SKM-1 treated with dmso at 0.1 percent for 144 hours (cell line): Measurements from ENCODE around the gene TNFRSF9.
"Not testable (repeated sequence)": the region's sequence is repeated elsewhere in the genome, so short reads cannot be mapped to it uniquely, and the experiment has no call there.

Source experiments
- DNase-seq: peaks from one replicate; lab custom pipeline; 2025; ENCODE audit not compliant: unreplicated experiment; lab: John Stamatoyannopoulos, UW

TNFRSF9 gene

DNA sequence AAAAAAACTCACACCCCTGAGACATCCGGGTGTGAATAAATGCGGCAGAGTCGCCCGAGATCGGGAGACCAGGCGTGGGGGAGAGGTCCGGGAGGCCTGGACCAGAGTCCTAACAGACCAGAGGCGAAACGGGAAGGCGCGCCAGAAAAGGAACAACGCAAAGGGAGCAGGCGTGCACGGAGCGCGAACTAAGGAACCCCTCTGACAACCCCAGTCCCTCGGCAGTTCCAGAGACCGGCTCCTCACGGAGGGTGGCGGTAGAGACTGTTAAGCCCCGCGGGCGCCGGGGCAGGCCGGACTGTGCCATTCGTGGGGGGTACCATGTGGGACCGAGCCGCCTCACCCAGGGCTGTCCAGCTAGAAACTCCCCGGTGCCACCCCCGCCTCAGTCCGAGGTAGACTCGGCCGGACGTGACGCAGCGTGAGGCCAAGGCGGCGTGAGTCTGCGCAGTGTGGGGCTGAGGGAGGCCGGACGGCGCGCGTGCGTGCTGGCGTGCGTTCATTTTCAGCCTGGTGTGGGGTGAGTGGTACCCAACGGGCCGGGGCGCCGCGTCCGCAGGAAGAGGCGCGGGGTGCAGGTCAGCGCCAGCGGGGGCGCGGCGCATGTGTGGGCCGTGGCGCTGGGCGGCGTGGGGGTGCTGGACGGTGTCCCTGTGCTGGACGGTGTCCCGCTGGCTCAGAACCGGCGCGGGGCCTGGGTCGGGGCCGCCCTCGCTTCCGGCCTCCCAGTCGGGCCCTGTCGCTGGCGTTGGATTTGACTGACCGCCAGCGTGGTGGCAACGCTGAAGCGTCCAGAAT lies 20.8 kb upstream of the TNFRSF9 start, which contains the start of gene PARK7:
TSS of gene PARK7 (plus strand) at position 496 of the 798 bp plus-strand sequence. CDS start 1,075 bp downstream, outside the sequence.
- peak; percentile 99 for DNase-seq

DNA sequence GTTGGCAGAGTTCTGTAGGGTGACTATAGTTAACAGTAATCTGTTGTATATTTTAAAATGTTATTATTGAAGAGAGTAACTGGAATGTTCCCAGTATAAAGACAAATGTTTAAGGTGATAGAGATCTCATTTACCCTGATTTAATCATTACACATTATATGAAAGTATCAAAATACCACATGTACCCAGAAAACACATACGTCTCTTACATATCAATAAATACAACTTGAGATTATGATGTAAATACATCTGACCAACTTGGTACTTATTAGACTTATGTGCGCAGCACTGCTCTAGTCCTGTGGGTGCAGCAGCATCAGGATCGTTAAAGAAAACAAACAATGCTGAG lies 20.2 kb upstream of the TNFRSF9 start:
- no peak for DNase-seq

DNA sequence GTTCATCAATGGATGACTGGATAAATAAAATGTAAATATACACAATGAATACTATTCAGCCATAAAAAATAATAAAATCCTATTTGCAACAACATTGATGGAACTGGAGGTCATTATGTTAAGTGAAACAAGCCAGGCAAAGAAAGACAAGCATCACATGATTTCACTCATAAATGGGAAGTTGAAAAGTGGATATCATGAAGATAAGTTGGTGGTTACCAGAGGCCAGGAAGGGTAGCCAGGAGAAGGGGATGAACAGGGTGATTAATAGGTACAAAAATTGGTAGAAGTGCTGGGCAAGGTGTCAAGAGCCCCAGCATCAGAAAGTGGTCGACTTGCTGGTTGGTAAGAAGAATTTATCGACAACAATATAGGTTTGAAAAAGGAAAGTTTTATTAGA lies 19.5 kb upstream of the TNFRSF9 start:
- no peak for DNase-seq

DNA sequence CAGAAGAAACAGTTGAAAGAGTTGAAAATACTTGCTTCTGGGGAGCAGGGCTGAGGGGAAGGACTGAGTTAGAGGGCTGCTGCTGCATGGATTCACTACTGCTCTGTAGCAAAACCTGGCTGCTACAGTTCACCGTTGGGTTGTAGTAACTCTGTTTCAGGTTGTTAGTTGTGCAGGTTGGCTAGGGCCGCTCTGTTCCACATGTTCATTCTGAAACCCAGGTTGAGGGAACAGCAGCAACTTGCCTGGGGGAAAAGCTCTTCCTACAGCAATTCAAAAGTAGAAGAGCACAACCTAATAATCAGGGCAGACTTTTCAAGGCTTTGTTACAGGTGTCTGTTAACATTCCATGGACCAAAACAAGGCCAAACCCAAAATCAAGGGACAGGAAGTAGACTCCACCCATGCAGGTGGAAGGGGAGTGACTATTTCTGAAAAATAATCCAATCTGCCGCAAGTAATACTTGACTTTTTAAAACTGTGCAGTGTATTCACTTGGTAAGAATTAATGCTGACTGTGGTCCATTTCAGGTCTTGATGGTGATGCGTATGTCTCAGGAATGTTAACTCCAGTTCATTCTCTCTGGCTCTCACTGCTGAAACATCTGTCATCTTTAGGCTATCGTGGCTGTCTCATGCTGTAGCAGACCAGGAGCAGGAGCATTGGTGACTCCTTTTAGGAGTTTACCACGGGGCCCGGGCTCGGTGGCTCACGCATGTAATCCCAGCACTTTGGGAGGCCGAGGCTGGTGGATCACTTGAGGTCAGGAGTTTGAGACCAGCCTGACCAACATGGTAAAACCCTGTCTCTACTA lies 15.8 kb upstream of the TNFRSF9 start:
- no peak for DNase-seq

DNA sequence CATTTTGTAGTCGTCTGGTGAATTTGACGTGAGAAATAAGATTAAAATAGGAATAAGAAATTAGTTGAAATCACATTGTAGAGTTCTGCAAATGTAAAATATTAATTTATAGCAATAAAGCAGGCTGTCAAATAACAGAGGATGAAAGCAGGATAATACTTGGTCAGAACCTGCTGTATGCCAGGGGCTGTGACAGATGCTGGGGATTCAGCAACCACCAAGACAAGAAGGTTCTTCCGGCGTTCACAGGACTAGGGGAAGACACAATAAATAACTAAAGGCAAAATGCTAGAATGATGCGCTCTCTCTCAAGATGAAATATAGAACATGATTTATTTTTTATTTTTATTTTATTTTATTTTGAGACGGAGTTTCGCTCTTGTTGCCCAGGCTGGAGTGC lies 14.0 kb upstream of the TNFRSF9 start:
- peak; percentile 8 for DNase-seq

DNA sequence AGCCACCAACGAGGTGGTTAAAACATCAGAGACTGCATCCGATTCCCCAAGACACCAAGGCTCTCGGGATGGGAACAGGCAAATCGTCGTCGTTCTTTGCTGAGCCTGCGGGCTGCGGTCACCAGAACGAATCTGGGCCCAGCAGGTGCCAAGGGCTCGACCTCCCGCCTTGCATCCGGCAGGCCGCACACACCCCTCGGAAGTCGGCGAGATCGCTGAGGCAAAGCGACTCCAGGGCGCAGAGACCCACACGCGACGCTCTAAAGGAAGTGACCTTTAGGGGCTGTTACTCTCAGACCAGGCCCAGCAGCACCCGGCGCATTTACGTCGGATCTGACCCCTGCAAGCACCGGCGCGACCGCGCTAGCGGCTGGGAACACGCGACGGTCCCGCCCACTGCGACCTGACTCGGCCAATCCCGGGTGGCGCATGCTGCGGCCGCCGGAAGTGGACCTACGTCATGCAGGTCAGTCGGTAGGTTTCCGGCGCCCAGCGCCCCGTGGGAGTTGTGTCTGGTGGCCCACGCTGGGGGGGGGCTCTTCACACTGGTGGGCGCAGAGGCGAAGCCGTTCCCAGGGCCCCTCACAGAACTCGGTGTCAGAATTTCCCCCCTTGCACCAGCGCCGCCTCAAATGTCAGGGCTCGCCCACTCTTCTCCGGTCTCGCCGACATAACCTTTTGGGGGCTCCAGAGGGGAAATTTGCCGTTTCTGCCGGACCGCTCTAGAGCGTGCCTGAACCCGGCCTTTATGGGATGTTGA lies 13.4 kb upstream of the TNFRSF9 start:
- peak; percentile 89 for DNase-seq

DNA sequence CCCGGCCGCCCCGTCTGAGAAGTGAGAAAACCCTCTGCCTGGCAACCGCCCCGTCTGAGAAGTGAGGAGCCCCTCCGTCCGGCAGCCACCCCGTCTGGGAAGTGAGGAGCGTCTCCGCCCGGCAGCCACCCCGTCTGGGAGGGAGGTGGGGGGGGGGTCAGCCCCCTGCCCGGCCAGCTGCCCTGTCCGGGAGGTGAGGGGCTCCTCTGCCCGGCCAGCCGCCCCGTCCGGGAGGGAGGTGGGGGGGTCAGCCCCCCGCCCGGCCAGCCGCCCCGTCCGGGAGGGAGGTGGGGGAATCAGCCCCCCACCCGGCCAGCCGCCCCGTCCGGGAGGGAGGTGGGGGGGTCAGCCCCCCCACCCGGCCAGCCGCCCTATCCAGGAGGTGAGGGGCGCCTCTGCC lies 12.2 kb upstream of the TNFRSF9 start:
- not testable (repeated sequence) for DNase-seq

DNA sequence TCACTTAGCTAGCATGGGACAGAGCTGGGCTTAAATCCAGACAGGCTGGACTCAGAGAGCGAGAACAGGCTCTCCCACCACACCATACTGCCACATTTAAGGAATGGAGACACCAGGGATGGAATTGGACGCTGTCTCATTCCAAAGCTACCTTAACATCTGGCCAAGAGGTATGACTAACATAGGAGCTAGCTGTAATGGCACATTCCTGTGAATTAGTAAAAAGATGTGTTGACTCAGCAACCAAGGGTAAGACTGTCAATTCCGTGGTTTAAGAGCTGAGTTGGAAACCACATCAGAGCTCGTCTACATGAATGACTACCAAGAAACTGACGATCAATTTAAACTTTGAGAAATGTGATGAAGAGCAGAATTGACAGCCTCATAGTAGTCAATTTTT lies 8.3 kb upstream of the TNFRSF9 start:
- no peak for DNase-seq

DNA sequence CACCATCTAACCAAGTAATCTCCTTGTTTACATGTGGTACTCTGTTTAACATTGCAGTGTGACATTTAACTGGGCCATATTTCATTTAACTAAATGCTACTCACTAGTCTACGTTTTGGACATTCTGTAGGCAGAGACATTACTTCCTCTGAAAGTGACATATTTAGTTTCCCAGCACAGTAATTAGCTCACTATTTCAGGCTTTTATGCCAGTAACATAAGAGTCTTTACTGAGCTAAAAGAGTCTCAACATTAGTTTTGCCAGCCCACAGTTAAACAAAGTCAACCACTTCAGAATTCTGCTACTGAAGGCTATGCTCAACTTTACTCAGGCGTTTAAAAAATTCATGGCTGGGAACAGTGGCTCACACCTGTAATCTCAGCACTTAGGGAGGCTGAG lies 2.6 kb upstream of the TNFRSF9 start:
- no peak for DNase-seq

DNA sequence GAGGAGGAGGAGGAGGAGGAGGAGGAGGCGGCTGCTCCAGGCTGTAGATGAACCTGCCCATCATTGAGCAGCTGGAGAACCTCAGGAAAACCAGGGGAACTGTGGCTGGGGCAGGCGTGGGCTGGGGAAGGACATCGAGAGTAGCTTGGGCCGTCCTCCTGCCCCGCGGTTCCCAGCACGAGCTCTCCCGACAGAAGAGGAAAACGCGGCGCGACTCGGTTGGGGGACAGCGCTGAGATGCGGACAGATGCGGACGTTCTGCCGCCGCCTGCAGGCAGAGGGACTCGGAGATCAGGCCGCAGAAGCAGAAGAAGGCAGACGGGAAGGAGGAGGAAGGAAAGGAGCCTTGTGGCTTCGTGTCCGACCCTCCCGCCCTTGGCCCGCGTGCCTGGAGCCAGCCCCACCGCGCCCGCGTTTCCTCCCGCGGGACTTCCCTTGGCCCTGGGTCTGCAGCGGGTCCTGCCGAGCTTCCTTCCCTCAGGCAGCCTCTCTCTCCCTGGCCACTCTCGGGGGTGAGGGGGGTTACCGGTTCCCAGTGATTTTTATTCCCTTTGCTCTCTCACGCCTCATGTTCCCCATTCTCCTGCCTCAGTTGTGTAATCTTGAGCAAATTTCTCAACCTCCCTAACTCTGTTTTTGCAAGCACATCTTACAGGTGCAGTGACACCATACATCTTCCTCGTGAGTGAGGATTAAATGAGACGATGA lies 1.7 kb upstream of the TNFRSF9 start:
- DNase-seq: peak; percentile 92

DNA sequence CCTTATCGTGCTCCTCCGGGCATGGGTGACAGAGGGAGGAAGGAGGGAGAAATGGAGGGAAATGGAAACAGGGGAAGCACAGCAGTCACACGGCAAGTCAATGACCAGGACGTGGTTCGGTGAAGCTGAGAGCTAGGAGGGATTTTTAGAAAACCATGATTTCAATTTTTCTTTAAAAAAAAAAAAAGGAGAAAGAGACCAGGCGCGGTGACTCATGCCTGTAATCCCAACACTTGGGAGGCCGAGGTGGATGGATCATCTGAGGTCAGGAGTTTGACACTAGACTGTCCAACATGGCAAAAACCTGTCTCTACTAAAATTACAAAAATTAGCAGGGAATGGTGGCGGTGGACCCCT lies 776 bp upstream of the TNFRSF9 start:
- no peak for DNase-seq

DNA sequence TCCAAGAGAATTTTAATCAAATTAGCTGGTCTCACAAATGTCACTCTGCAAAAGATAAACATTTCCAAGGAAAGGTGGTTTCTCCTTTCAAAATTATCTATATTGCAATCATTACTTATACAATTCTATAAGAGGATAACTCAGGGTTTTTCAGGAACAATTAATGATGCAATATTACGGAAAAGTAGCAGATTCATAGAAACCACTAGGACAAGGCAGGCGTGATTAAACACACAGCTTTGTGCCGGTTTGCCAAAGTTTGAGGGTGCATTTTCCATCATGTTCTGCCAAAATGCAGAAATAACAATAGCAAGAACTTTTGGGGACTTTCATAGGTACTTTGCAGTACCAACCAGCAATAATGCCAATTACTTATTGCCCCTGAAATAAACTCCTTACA lies 605 bp downstream of the TNFRSF9 start:
- no peak for DNase-seq

DNA sequence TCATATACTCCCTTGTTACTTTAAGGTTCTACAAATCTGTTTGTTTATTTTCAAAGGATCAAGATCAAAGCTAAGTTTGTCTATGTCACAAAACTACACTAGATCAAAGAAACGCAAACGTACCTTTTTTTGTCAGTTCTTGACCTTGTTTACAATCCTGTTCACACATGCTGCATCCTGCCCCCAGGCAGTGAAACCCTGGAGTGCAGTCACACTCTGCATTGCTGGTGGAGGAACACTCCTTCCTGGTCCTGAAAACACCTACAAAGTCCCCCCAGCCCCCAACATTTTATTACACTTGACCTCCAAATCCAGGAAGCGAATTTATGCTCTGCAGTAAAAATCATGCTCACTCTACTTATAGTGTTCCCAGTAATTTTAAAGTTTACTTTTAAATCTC lies 2.6 kb downstream of the TNFRSF9 start:
- no peak for DNase-seq

DNA sequence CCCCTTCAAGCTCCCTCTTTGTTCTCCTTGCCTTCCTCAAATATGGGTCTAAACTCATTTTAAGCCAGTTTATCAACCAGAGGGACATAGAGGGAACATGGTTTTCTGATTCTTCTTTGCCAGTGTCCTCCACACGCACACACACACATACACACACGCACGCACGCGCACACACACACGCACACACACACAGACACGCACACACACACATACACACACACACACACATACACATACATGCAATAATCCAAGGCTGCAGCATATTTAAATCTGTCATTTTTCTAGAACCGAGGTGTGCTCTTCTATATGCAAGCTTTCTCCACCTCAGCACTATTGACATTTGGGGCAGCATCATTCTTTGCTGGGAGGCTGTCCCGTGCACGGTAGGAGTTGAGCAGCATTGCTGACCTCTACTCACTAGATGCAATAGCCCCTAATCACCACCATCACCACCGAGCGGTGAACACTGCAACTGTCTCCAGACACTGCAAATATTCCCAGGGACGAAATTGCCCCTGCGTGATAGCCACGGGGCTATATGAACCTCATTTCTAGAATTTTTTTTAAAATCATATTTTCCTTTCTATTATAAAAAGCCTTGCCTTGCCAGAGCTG lies 8.0 kb downstream of the TNFRSF9 start:
- no peak for DNase-seq

DNA sequence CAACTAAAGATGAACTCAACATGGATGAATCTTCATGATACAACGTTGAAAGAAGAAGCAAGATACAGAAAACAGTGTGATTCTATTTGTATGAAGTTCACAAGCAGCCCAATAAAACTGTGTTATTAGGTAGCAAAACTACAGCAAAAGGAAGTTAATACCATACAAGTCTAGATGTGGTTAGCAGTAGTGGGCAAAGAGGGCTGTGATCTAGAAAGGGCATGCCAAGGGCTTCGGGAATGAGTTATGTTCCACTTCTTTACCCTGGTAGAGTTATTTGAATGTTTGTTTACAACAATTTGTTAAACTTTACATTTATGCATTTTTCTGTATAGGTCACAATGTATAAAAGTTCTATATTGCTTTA lies 9.2 kb downstream of the TNFRSF9 start:
- no peak for DNase-seq

DNA sequence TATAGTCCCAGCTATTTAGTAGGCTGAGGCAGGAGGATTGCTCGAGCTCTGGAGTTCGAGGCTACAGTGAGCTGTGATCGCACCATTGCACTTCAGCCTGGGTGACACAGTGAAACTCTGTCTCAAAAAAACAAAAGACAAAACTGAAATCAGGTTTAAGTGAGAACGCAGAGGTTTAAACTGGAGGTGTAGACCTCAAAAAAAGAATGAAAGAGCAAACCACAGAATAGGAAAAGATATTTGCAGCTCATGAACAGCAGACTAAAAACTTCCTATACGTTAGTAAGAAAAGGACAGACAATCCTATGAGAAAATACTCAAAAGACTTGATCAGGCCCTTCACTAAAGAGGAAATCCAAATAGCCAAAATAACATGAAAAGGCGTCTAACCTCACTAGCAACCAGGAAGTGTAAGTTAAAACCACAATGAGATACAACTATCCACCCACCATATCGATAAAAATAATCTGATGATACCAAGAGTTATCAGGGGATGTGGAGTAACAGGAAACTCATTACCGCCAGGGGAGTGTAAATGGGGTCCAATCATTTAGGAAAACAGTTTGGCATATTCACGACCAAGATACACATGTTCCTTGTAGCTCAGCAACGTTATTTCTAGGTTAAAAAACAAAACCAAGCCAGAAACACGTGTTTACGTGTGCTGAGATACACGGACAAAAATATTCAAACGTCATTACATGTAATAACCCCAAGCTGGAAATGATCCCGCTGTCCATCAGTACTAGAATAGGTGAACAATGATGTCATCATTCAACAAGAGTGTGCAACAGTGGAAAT lies 9.8 kb downstream of the TNFRSF9 start:
- DNase-seq: no peak

DNA sequence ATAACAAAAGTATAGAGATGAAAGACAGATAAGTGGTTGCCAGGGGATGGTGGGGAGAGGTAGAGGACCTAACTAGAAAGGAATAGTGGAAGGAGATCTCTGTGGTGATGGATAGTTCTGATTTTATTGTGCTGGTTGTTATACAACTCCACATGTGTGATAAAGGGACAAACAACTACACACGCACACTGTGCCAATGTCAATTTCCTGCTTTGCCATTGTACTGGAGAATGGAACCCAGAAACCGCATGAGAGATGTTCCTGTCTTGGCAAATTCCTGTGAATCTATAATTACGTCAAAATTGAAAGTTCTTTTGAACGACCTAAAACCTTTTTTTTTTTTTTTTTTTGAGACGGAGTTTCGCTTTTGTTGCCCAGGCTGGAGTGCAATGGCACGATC lies 11.0 kb downstream of the TNFRSF9 start:
- no peak for DNase-seq

DNA sequence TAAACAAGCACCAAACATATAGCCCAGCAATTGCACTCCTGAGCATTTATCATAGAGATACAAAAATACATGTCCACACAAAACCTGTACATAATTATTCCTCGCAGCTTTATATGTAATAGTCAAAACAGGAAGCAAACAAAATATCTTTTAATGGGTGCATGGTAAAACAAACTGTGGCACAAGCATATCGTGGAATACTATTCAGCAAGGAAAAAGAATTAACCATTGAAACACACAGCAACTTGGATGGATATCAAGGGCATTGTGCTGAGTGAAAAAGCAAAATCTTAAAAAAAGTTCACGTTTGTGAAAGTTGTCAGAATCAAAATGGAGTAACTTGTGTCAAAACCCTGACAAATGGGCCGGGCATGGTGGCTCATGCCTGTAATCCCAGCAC lies 12.4 kb downstream of the TNFRSF9 start:
- no peak for DNase-seq

DNA sequence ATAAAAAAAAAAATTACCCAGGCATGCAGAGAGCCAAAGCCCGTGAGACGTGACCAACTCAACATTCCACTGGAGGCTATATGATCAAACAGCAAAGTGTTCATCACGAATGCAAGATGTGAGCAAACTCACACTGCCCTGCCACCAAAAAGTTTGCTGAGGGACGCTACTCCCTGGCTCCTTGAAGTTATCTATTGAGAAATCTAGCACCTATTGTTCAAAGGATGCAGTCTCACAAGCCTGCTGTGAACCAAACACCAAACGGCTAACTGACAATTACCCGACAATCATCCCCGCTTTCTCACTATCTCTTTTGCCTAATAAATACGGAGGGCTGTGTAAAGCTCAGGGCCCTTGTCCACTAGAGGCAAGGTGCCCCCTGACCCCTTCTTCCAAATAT lies 13.6 kb downstream of the TNFRSF9 start:
- not testable (repeated sequence) for DNase-seq

DNA sequence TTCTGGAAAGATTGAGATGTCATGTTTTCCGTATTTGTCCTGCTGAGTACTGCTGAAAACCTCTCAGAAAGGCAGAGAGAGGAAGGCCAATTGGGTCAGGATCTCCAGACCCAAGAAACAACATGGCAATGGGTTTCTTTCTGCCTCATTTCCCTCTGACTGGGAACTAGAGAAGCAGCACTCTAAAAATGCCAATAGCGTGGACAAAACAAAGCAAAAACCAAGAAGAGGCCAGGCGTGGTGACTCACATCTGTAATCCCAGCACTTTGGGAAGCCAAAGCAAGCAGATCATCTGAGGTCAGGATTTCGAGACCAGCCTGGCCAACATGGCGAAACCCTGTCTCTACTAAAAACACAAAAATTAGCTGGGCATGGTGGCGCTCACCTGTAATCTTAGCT lies 18.3 kb downstream of the TNFRSF9 start:
- no peak for DNase-seq
